HepG2 (cell line): ENCODE results near the gene DDX54. TPM values are rescaled to one million over a fixed set of nuclear protein-coding genes. Genes with fewer than 3 reads are reported as not detected.

ENCODE experiments used
- AGO2 ChIP-seq: fragments of 200-400 bp; formaldehyde crosslinking; optimal IDR thresholded peaks from 2 replicates; pipeline ENCODE3; 2017; ENCODE audit warnings: mild to moderate bottlenecking, low read depth, low read length, moderate library complexity
- ATF7-NPFF ChIP-seq: sonication (generic); formaldehyde crosslinking; IDR thresholded peaks from 2 replicates; pipeline ENCODE4 v1.8.1; 2023; ENCODE audit warnings: mild to moderate bottlenecking, low read depth, missing genetic modification reagents, moderate library complexity
- BORCS8-MEF2B ChIP-seq: sonication (generic); formaldehyde crosslinking; IDR thresholded peaks from 2 replicates; pipeline ENCODE4 v1.8.0; 2022; ENCODE audit warnings: mild to moderate bottlenecking, missing genetic modification reagents
- CREM ChIP-seq, 2 experiments: sonication (generic) in 1 of 2; formaldehyde crosslinking in 1 of 2; IDR thresholded peaks; 2 replicates each; pipeline versions ENCODE4 v1.4.0 to v1.6.1; 2016 to 2020; ENCODE audit warnings: antibody characterized with exemption in 1 of 2, mild to moderate bottlenecking in 1 of 2, missing genetic modification reagents in 1 of 2
- GATA4 ChIP-seq: sonication (generic); IDR thresholded peaks from 2 replicates; pipeline ENCODE4 v1.6.1; 2016; ENCODE audit warnings: antibody characterized with exemption, low read depth, borderline replicate concordance
- GATAD1 ChIP-seq: IDR thresholded peaks from 2 replicates; pipeline ENCODE4 v1.6.1; 2016; ENCODE audit warnings: missing genetic modification reagents, missing compliant biosample characterization
- MXD4 ChIP-seq: IDR thresholded peaks from 2 replicates; pipeline ENCODE4 v1.6.1; 2016; ENCODE audit warnings: mild to moderate bottlenecking, missing biosample characterization, missing genetic modification reagents
- NCOR1 ChIP-seq: fragments of 200-600 bp; sonication (generic); IDR thresholded peaks from 2 replicates; pipeline ENCODE4 v1.7.0; 2017; ENCODE audit warnings: antibody characterized with exemption, low read length, borderline replicate concordance
- NKX3-1 ChIP-seq: sonication (generic); formaldehyde crosslinking; IDR thresholded peaks from 2 replicates; pipeline ENCODE4 v1.5.0; 2020; ENCODE audit warnings: missing genetic modification reagents
- POLR2AphosphoS5 ChIP-seq: IDR thresholded peaks from 2 replicates; pipeline ENCODE4 v1.6.1; 2012; ENCODE audit warnings: low read depth, low read length
- RXRB ChIP-seq: IDR thresholded peaks from 2 replicates; pipeline ENCODE4 v1.6.1; 2016; ENCODE audit warnings: borderline replicate concordance, missing genetic modification reagents, missing compliant biosample characterization
- SALL1 ChIP-seq: sonication (generic); formaldehyde crosslinking; IDR thresholded peaks from 2 replicates; pipeline ENCODE4 v1.8.0; 2022; ENCODE audit warnings: mild to moderate bottlenecking, missing genetic modification reagents
- SP1 ChIP-seq, 2 experiments: fragments of 450-650 bp in 1 of 2; sonication (generic) in 1 of 2; formaldehyde crosslinking in 1 of 2; IDR thresholded peaks; 2 replicates each; pipeline versions ENCODE4 v1.4.0 to v1.6.1; 2016 to 2020; ENCODE audit warnings: missing genetic modification reagents in 1 of 2
- TARDBP ChIP-seq: sonication (generic); formaldehyde crosslinking; IDR thresholded peaks from 2 replicates; pipeline ENCODE4 v1.8.0; 2022; ENCODE audit warnings: mild to moderate bottlenecking, missing genetic modification reagents
- ZBTB21 ChIP-seq: sonication (generic); formaldehyde crosslinking; IDR thresholded peaks from 2 replicates; pipeline ENCODE4 v1.4.0; 2020; ENCODE audit warnings: missing genetic modification reagents
- ZFX ChIP-seq: sonication (generic); formaldehyde crosslinking; IDR thresholded peaks from 2 replicates; pipeline ENCODE4 v1.4.0; 2020; ENCODE audit warnings: mild to moderate bottlenecking, low read depth, missing genetic modification reagents, moderate library complexity
- ZGPAT ChIP-seq: IDR thresholded peaks from 2 replicates; pipeline ENCODE4 v1.6.1; 2016; ENCODE audit warnings: mild to moderate bottlenecking
- ZMYM4 ChIP-seq: sonication (generic); formaldehyde crosslinking; IDR thresholded peaks from 2 replicates; pipeline ENCODE4 v1.8.1; 2023; ENCODE audit warnings: mild to moderate bottlenecking, missing genetic modification reagents
- ZNF24 ChIP-seq: fragments of 450-650 bp; IDR thresholded peaks from 2 replicates; pipeline ENCODE4 v1.6.1; 2017; ENCODE audit warnings: antibody characterized with exemption, mild to moderate bottlenecking
- ZNF280B ChIP-seq: sonication (generic); formaldehyde crosslinking; IDR thresholded peaks from 2 replicates; pipeline ENCODE4 v1.5.0; 2020; ENCODE audit warnings: missing genetic modification reagents, mild to moderate bottlenecking, borderline replicate concordance
- ZNF607 ChIP-seq: sonication (generic); formaldehyde crosslinking; IDR thresholded peaks from 2 replicates; pipeline ENCODE4 v1.5.1; 2020; ENCODE audit warnings: missing genetic modification reagents, mild to moderate bottlenecking, borderline replicate concordance
- ZNF619 ChIP-seq: sonication (generic); formaldehyde crosslinking; IDR thresholded peaks from 2 replicates; pipeline ENCODE4 v1.4.0; 2020; ENCODE audit warnings: mild to moderate bottlenecking, missing genetic modification reagents
- ZNF784 ChIP-seq: sonication (generic); formaldehyde crosslinking; IDR thresholded peaks from 2 replicates; pipeline ENCODE4 v1.5.1; 2020; ENCODE audit warnings: missing genetic modification reagents, mild to moderate bottlenecking, borderline replicate concordance
- ZSCAN25 ChIP-seq: sonication (generic); formaldehyde crosslinking; IDR thresholded peaks from 2 replicates; pipeline ENCODE4 v1.8.0; 2022; ENCODE audit warnings: mild to moderate bottlenecking, missing genetic modification reagents
- polyA plus RNA-seq, 8 experiments: library from polyadenylated mRNA; depleted of rRNA in 3 of 8; stranded (reverse) in 7 of 8; unstranded in 1 of 8; fragments of >200 nt; fragmentation: Illumina TruSeq in 4 of 8; extraction: Trizol in 4 of 8; gene quantifications; 2 replicates each; pipeline versions ENCODE4 v1.2.1 to v1.2.3, GENCODE V29; 2011 to 2016; ENCODE audit warnings: low read depth in 4 of 8, missing spikeins in 1 of 8, mixed read lengths in 1 of 8; ENCODE audit not compliant: insufficient read depth in 1 of 8
- total RNA-seq, 5 experiments: library from RNA; depleted of rRNA; stranded (reverse); fragments of >200 nt; fragmentation: Illumina TruSeq; extraction: Trizol; gene quantifications; 2 replicates each; pipeline ENCODE4 v1.2.3, GENCODE V29; 2016; ENCODE audit warnings: low read depth in 1 of 5

The DDX54 gene
- total and polyA plus RNA-seq, 2 of the 13 experiments (the other 11 are each of a cell fraction or from before 2014, with no cell fraction given): 59.7 to 61.1 TPM

- peak; percentile 79 for TF ChIP-seq AGO2
- TF ChIP-seq ZMYM4: peak; percentile 8; the same call in 1 of the 2 replicates
- TF ChIP-seq RXRB: peak; percentile 84
- TF ChIP-seq ZSCAN25: peak; percentile 59; the same call in 1 of the 2 replicates
- peak; percentile 48 for TF ChIP-seq CREM (IDR thresholded peaks at IDR 0.05)
- no peak for TF ChIP-seq CREM (CRISPR knock-in tag; IDR thresholded peaks at IDR 0.05)
- peak; percentile 14; the same call in 1 of the 2 replicates for TF ChIP-seq ZGPAT (CRISPR knock-in tag)
- peak; percentile 42; the same call in 1 of the 2 replicates for TF ChIP-seq ZNF607 (CRISPR knock-in tag)
- peak; percentile 63 for TF ChIP-seq TARDBP (CRISPR knock-in tag)
- peak; percentile 45; the same call in 1 of the 2 replicates for TF ChIP-seq ZNF619 (CRISPR knock-in tag)
- peak; percentile 82 for TF ChIP-seq ZFX
- TF ChIP-seq NCOR1: peak; percentile 30; the same call in 1 of the 2 replicates
- peak; percentile 63; the same call in 1 of the 2 replicates for TF ChIP-seq MXD4 (CRISPR knock-in tag)
- TF ChIP-seq ZNF784 (CRISPR knock-in tag): peak; percentile 39; the same call in 1 of the 2 replicates
- no peak for TF ChIP-seq ZBTB21
- TF ChIP-seq SP1 (IDR thresholded peaks at IDR 0.05): peak; percentile 70
- peak; percentile 95 for TF ChIP-seq SP1 (CRISPR knock-in tag; IDR thresholded peaks at IDR 0.05)
- TF ChIP-seq GATAD1 (CRISPR knock-in tag): peak; percentile 4; the same call in 1 of the 2 replicates
- TF ChIP-seq ATF7-NPFF (CRISPR knock-in tag): peak; percentile 79
- TF ChIP-seq GATA4: peak; percentile 72; the same call in 1 of the 2 replicates
- peak; percentile 64; the same call in 1 of the 2 replicates for TF ChIP-seq BORCS8-MEF2B (CRISPR knock-in tag)
- TF ChIP-seq SALL1 (CRISPR knock-in tag): peak; percentile 36; the same call in 1 of the 2 replicates
- no peak for TF ChIP-seq NKX3-1 (CRISPR knock-in tag)
- TF ChIP-seq POLR2AphosphoS5: peak; percentile 91
- TF ChIP-seq ZNF24: no peak
- TF ChIP-seq ZNF280B (CRISPR knock-in tag): 0 out of 2 replicates have a peak, but pooled peaks have one; percentile 8
These were observed 36.1 kb upstream of the DDX54 start, which contains the start of gene TPCN1 (continued) for GRCh38 chr12:113221181-113221996.
